Measurements from ENCODE around the gene GJE1. TPM values are rescaled to one million over a fixed set of nuclear protein-coding genes. Genes with fewer than 3 reads are reported as not detected.

GJE1 gene
- total and polyA plus RNA-seq, 2 experiments from 2014 or later: not detected

DNA sequence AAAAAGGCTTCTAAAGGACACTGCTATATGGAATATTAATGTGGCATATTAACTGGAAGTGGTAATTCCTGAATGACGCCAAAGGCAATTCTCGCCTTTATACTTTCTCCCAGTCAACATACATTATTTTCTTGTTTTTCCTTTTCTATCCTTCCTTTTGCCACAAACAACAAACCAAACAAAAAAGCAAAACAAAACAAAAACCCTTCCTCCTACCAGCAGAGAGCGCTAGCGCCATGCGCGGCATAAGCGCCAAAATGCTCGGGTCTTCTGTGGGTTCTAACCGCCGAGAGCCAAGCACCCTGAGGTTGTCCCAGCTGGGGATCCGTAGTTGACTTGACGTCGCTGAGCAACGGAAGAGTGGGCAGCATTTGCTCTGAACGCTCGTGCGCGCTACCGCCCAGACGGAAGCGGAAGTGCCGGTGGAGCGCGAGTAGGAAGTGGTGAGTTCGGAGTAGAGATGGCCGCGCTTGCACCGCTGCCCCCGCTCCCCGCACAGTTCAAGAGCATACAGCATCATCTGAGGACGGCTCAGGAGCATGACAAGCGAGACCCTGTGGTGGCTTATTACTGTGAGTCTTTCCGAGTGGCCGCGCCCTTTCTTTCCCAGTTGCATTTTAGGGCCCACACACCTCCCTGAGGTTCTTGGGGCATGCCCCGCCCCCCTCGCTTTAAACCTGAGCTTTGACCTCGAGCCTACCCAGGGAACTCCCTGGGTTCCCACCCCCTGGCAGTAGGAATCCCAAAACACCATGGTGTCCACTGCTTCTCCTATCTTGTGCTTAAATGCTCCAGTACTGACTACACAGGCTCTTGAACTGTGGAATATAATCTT lies 14.3 kb downstream of the GJE1 start, which contains the start of the genes NMBR and VTA1:
Gene NMBR (minus strand): TSS at position 295 of the 835 bp plus-strand sequence. CDS start 58,464 bp downstream, outside the sequence.
Gene VTA1 (plus strand): TSS at position 436 of the 835 bp plus-strand sequence. CDS start 25 bp downstream, at position 461.
- WGBS (ENCODE audit: low lambda C conversion rate, missing lambda C conversion rate): under 1% methylated on average over 38 of the region's 38 CpGs

GRCh38 chr6:142152746-142153145 lies 20.0 kb downstream of the GJE1 start:
- no peaks in the 10 kb centered on the region for H3K9me3 ChIP-seq (ENCODE audit: low read depth)
- no peak for TF ChIP-seq EZH2 (IDR thresholded peaks at IDR 0.05; ENCODE audit: borderline replicate concordance)
- TF ChIP-seq, protein P1, sequence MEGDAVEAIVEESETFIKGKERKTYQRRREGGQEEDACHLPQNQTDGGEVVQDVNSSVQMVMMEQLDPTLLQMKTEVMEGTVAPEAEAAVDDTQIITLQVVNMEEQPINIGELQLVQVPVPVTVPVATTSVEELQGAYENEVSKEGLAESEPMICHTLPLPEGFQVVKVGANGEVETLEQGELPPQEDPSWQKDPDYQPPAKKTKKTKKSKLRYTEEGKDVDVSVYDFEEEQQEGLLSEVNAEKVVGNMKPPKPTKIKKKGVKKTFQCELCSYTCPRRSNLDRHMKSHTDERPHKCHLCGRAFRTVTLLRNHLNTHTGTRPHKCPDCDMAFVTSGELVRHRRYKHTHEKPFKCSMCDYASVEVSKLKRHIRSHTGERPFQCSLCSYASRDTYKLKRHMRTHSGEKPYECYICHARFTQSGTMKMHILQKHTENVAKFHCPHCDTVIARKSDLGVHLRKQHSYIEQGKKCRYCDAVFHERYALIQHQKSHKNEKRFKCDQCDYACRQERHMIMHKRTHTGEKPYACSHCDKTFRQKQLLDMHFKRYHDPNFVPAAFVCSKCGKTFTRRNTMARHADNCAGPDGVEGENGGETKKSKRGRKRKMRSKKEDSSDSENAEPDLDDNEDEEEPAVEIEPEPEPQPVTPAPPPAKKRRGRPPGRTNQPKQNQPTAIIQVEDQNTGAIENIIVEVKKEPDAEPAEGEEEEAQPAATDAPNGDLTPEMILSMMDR (IDR thresholded peaks at IDR 0.05; ENCODE audit: poor library complexity): no peak
- TF ChIP-seq EZH2phosphoT487 (IDR thresholded peaks at IDR 0.05; ENCODE audit: low read depth, severe bottlenecking, unreplicated experiment): no peak
- H3K36me3 ChIP-seq (replicated peaks; ENCODE audit: insufficient read depth, low read depth): no peaks in the 10 kb centered on the region
- no peak overlapping the region for H2AFZ ChIP-seq
- no peak overlapping the region for H3K4me3 ChIP-seq
- H3K9me2 ChIP-seq (replicated peaks; ENCODE audit: insufficient read depth): no peaks in the 10 kb centered on the region
- peaks cover 11% of the 10 kb centered on the region for H4K20me1 ChIP-seq (ENCODE audit: insufficient read depth, poor library complexity, severe bottlenecking)
- H3K4me1 ChIP-seq (ENCODE audit: insufficient read depth): peaks cover 12% of the 10 kb centered on the region
- H3K27ac ChIP-seq: no peak overlapping the region
- peaks cover 94% of the 10 kb centered on the region for H3K79me2 ChIP-seq
- DNase-seq (ENCODE audit: low spot score): no peak
- H3K4me2 ChIP-seq: no peak overlapping the region
- H3K27me3 ChIP-seq: no peaks in the 10 kb centered on the region

More for the DNA sequence above, 14.3 kb downstream of the GJE1 start, which contains the start of the genes NMBR and VTA1:
- DNase-seq (ENCODE audit: low spot score): peak; percentile 98
- peaks cover 4% of the 10 kb centered on the region for H4K20me1 ChIP-seq (ENCODE audit: insufficient read depth, poor library complexity, severe bottlenecking)
- peak within 1 kb of the TSS; percentile 87 for H3K4me2 ChIP-seq
- H3K79me2 ChIP-seq: peaks cover 48% of the 10 kb centered on the region
- no peaks in the 10 kb centered on the region for H3K36me3 ChIP-seq (replicated peaks; ENCODE audit: insufficient read depth, low read depth)
- H3K27me3 ChIP-seq: no peaks in the 10 kb centered on the region
- no peak for TF ChIP-seq EZH2 (IDR thresholded peaks at IDR 0.05; ENCODE audit: borderline replicate concordance)
- TF ChIP-seq, protein P1 (IDR thresholded peaks at IDR 0.05; ENCODE audit: poor library complexity): peak; percentile 95
- no peak for TF ChIP-seq EZH2phosphoT487 (IDR thresholded peaks at IDR 0.05; ENCODE audit: low read depth, severe bottlenecking, unreplicated experiment)
- peaks cover 14% of the 10 kb centered on the region for H3K4me1 ChIP-seq (ENCODE audit: insufficient read depth)
- H2AFZ ChIP-seq: peak within 1 kb of the TSS; percentile 86
- no peaks in the 10 kb centered on the region for H3K9me2 ChIP-seq (replicated peaks; ENCODE audit: insufficient read depth)
- peak within 1 kb of the TSS; percentile 44 for H3K27ac ChIP-seq
- H3K4me3 ChIP-seq: peak within 1 kb of the TSS; percentile 76
- no peaks in the 10 kb centered on the region for H3K9me3 ChIP-seq (ENCODE audit: low read depth)

- no peak overlapping the region for H2AFZ ChIP-seq
- 73% methylated on average over 2 of the region's 2 CpGs for WGBS (ENCODE audit: low lambda C conversion rate, missing lambda C conversion rate)
- H3K9me2 ChIP-seq (replicated peaks; ENCODE audit: insufficient read depth): no peaks in the 10 kb centered on the region
- H3K4me3 ChIP-seq: no peak overlapping the region
- no peaks in the 10 kb centered on the region for H3K36me3 ChIP-seq (replicated peaks; ENCODE audit: insufficient read depth, low read depth)
- H3K27ac ChIP-seq: no peak overlapping the region
- peaks cover 8% of the 10 kb centered on the region for H3K4me1 ChIP-seq (ENCODE audit: insufficient read depth)
- no peaks in the 10 kb centered on the region for H3K9me3 ChIP-seq (ENCODE audit: low read depth)
- DNase-seq (ENCODE audit: low spot score): no peak
- no peak for TF ChIP-seq EZH2 (IDR thresholded peaks at IDR 0.05; ENCODE audit: borderline replicate concordance)
- H3K27me3 ChIP-seq: no peaks in the 10 kb centered on the region
- H3K79me2 ChIP-seq: peaks cover 94% of the 10 kb centered on the region
- H4K20me1 ChIP-seq (ENCODE audit: insufficient read depth, poor library complexity, severe bottlenecking): peaks cover 10% of the 10 kb centered on the region
- H3K4me2 ChIP-seq: no peak overlapping the region
These were observed 20.5 kb downstream of the GJE1 start for GRCh38 chr6:142153196-142153595.

- H3K27me3 ChIP-seq: no peaks in the 10 kb centered on the region
- no peak for DNase-seq (ENCODE audit: low spot score)
These were observed 21.6 kb downstream of the GJE1 start for GRCh38 chr6:142154336-142154735.

More at GRCh38 chr6:142154336-142154735, 21.6 kb downstream of the GJE1 start:
- peaks cover 6% of the 10 kb centered on the region for H4K20me1 ChIP-seq (ENCODE audit: insufficient read depth, poor library complexity, severe bottlenecking)
- H3K4me1 ChIP-seq (ENCODE audit: insufficient read depth): no peaks in the 10 kb centered on the region
- no peak overlapping the region for H3K4me2 ChIP-seq
- H2AFZ ChIP-seq: no peak overlapping the region
- no peaks in the 10 kb centered on the region for H3K36me3 ChIP-seq (replicated peaks; ENCODE audit: insufficient read depth, low read depth)
- TF ChIP-seq EZH2phosphoT487 (IDR thresholded peaks at IDR 0.05; ENCODE audit: low read depth, severe bottlenecking, unreplicated experiment): no peak
- H3K79me2 ChIP-seq: peaks cover 94% of the 10 kb centered on the region
- H3K4me3 ChIP-seq: no peak overlapping the region
- 97% methylated on average over 1 of the region's 1 CpG for WGBS (ENCODE audit: low lambda C conversion rate, missing lambda C conversion rate)
- no peaks in the 10 kb centered on the region for H3K9me2 ChIP-seq (replicated peaks; ENCODE audit: insufficient read depth)
- no peak overlapping the region for H3K27ac ChIP-seq
- no peaks in the 10 kb centered on the region for H3K9me3 ChIP-seq (ENCODE audit: low read depth)

Measured in hepatocyte (in vitro differentiated cells).